Small intestine (tissue), 7 donors: ENCODE measurements around the gene CCL2. TPM values are rescaled to one million over a fixed set of nuclear protein-coding genes. Genes with fewer than 3 reads are reported as not detected.

Source experiments
- DNase-seq, 2 donors: peaks; one replicate each; pipeline versions ENCODE4 v3.0.0 to v3.0.0-alpha.2; 2013
- FAIRE-seq: peaks from 2 replicates; lab custom pipeline; 2012; peaks lifted over from hg19 to GRCh38; lab: Jason Lieb, UNC
- H3K27ac ChIP-seq, 3 donors: one replicate each; pipeline ENCODE4 v1.5.1; 2013; ENCODE audit warnings: low read length in 2 of 3, mild to moderate bottlenecking in 2 of 3, control low read depth in 1 of 3, inconsistent platforms in 1 of 3, low read depth in 1 of 3, moderate library complexity in 1 of 3
- H3K27me3 ChIP-seq, 3 donors: one replicate each; pipeline ENCODE4 v1.6.1; 2013; ENCODE audit warnings: low read length in 3 of 3, inconsistent platforms in 1 of 3; ENCODE audit not compliant: control insufficient read depth in 3 of 3, insufficient read depth in 3 of 3
- H3K36me3 ChIP-seq, 3 donors: one replicate each; pipeline ENCODE4 v1.6.1; 2013; ENCODE audit warnings: low read length in 3 of 3, inconsistent platforms in 1 of 3, low read depth in 1 of 3, mild to moderate bottlenecking in 1 of 3, moderate library complexity in 1 of 3; ENCODE audit not compliant: control insufficient read depth in 3 of 3, insufficient read depth in 2 of 3
- H3K4me1 ChIP-seq, 3 donors: one replicate each; pipeline ENCODE4 v1.6.1; 2013; ENCODE audit warnings: low read length in 2 of 3, inconsistent platforms in 1 of 3, low read depth in 1 of 3, mild to moderate bottlenecking in 1 of 3, moderate library complexity in 1 of 3; ENCODE audit not compliant: control insufficient read depth in 3 of 3, insufficient read depth in 2 of 3
- H3K4me3 ChIP-seq, 3 donors: one replicate each; pipeline ENCODE4 v1.5.1; 2013; ENCODE audit warnings: low read length in 3 of 3, control low read depth in 1 of 3, inconsistent platforms in 1 of 3, low read depth in 1 of 3, mild to moderate bottlenecking in 1 of 3, moderate library complexity in 1 of 3
- H3K9me3 ChIP-seq, 2 donors: one replicate each; pipeline ENCODE4 v1.6.1; 2013; ENCODE audit warnings: low read depth in 1 of 2, low read length in 1 of 2; ENCODE audit not compliant: control insufficient read depth in 2 of 2, insufficient read depth in 1 of 2
- WGBS, 3 donors: extraction: QIAGEN DNeasy Blood & Tissue Kit; methylation state at CpG; one replicate each; pipeline ENCODE4 v1.1.7; 2013; 5-methylcytosine and 5-hydroxymethylcytosine counted together
- polyA plus RNA-seq, 4 donors: library from polyadenylated mRNA; stranded (reverse) in 3 of 4; unstranded in 1 of 4; fragments of 200-250 nt in 3 of 4; fragments of 120-200 nt in 1 of 4; gene quantifications; one replicate each; pipeline versions ENCODE4 v1.2.1 to v1.2.3, GENCODE V29; 2013
- donor health status: healthy with polysubstance abuse.
- donor health status: control.
- donor health status: control.
- donor health status: Bipolar disorder and iron deficiency.
- donor health status: healthy.

CCL2 gene
- polyA plus RNA-seq, 4 donors = 6.0 to 29.2 (median 21.4) TPM

DNA sequence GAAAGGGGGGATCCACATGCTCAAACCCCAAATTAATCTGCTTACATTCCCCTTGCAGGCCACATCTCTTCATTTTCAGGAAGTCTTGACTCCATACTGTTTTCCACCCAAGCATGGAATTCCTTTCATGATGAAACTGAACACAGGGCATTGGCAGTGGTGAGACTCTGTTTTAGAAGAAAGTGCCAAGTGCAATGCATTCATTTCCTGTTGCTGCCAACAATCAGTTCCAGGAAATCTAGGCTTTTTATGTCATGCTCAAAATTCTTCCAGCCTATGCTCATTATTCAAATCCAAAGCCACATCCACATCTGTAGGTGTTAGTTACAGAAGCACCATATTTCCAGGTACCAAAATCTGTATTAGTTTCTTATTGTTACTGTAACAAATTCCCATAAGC lies 4.1 kb downstream of the CCL2 start:
- no peak overlapping the region for H3K27ac ChIP-seq
- no peak overlapping the region for H3K4me3 ChIP-seq
- no peaks in the 10 kb centered on the region for H3K36me3 ChIP-seq
- peaks cover 0 to 2% (median 0%) of the 10 kb centered on the region in 3 donors for H3K27me3 ChIP-seq
- DNase-seq (no peak), FAIRE-seq (no peak)
- no peaks in the 10 kb centered on the region for H3K9me3 ChIP-seq
- peaks cover 0 to 10% (median 0%) of the 10 kb centered on the region in 3 donors for H3K4me1 ChIP-seq

DNA sequence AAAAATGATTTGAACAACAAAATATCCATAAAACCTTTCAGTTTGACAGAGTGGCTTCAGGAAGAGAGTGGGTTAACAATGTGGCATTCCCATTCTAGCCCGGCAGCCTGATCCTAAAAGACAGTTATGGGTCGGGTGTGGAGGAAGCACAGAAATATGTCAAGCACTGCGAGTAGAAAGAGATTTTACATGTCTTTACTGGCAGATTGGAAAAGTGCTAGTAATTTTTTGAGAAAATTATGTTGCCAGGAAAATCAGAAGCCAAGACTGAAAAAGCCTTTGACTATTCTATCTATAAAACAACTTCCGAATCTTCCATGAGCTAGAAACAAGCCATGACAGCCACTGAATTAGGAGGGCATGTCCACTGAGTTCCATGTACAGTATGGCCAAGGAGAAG lies 5.8 kb downstream of the CCL2 start:
- FAIRE-seq = no peak
- Histone ChIP-seq H3K36me3 (no peaks in the 10 kb centered on the region), H3K4me3 (no peak overlapping the region), H3K27me3 (no peaks in the 10 kb centered on the region), H3K27ac (no peak overlapping the region), H3K4me1 (no peaks in the 10 kb centered on the region), H3K9me3 (no peaks in the 10 kb centered on the region)
- DNase-seq = no peak
- 65 to 83% (median 75%) methylated on average over 4 of the region's 4 CpGs for WGBS, 3 donors

DNA sequence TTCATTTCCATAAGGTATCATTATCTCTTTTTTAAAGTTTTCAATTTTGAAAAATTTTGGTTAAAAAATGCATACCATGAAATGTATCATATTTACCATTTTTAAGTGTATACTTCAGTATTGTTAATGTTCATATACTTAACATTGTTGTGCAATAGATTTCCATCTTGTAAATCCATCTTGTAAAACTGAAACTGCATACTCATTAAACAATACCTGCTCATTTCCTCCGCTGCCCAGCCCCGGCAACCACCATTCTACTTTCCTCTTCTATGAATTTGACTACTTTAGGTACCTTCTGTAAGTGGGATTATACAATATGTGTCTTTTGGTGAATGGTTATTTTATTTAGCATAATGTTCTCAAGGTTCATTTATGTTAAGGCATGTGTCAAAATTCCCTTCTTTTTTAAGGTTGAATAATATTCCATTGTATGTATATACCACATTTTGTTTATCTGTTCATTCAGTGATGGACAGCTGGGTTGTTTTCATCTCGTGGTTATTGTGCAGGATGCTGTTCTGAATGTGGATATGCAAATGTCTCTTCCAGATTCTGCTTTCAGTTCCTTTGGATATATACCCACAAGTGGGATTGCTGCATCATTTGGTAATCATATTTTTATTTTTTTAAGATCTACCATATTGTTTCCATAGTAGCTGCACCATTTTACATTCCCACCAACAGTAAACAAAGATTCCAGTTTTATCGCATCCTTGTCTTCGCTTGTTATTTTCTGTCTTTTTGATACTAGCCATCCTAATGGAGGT lies 6.7 kb downstream of the CCL2 start:
- Histone ChIP-seq H3K4me1 (no peaks in the 10 kb centered on the region), H3K36me3 (no peaks in the 10 kb centered on the region), H3K27me3 (peaks cover 0 to 4% (median 0%) of the 10 kb centered on the region in 3 donors), H3K9me3 (no peaks in the 10 kb centered on the region), H3K4me3 (no peak overlapping the region), H3K27ac (no peak overlapping the region)
- FAIRE-seq (no peak), DNase-seq (no peak)
- WGBS, 3 donors = 79 to 83% (median 82%) methylated on average over 5 of the region's 5 CpGs

DNA sequence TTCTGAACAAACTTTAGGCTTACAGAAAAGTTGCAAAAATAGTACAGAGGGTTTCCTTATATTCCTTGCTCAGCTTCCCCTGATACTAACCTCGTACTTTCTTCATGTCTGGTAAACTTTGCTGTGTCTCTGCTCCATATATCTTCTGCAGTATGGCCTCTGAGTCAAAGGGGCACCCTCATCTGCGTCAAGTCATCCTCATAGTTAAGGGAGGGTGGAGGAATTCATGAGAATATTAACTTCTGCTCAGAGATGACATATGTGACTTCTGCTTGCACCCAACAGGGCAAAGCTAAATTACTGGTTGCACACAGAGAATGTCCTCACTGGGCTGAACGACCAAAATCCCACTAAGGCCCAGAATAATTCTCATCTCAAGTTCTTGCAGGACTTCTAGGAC lies 10.6 kb downstream of the CCL2 start:
- no peaks in the 10 kb centered on the region for H3K4me1 ChIP-seq
- no peaks in the 10 kb centered on the region for H3K9me3 ChIP-seq
- H3K27ac ChIP-seq = no peak overlapping the region
- WGBS, 3 donors = 25 to 57% (median 35%) methylated on average over 3 of the region's 3 CpGs
- DNase-seq (no peak), FAIRE-seq (no peak)
- no peaks in the 10 kb centered on the region for H3K36me3 ChIP-seq
- H3K4me3 ChIP-seq = no peak overlapping the region
- peaks cover 0 to 4% (median 0%) of the 10 kb centered on the region in 3 donors for H3K27me3 ChIP-seq

DNA sequence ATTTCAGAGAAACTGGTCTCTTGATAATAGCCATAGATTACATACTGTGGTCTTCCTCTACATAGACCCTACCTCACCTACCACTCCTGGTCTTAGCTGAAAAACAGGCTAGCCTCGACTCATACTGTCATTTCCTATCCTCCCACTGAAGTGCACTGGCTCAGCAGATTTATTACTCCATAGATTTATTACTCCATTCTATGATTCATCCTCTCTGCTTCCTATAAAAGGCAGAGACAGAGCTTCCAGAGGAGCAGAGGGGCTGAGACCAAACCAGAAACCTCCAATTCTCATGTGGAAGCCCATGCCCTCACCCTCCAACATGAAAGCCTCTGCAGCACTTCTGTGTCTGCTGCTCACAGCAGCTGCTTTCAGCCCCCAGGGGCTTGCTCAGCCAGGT lies 14.9 kb downstream of the CCL2 start, which contains the start of gene CCL7:
TSS of gene CCL7 (plus strand) at position 253 of the 400 bp plus-strand sequence. CDS start at position 323, 70 bp downstream.
- DNase-seq = no peak
- Histone ChIP-seq H3K4me3 (no peak within 1 kb of the TSS), H3K36me3 (no peaks in the 10 kb centered on the region), H3K9me3 (no peaks in the 10 kb centered on the region), H3K4me1 (no peaks in the 10 kb centered on the region), H3K27me3 (peaks cover 0 to 4% (median 0%) of the 10 kb centered on the region in 3 donors), H3K27ac (no peak within 1 kb of the TSS)
- WGBS, 3 donors = 0 to 13% (median 4%) methylated on average over 1 of the region's 1 CpG
- FAIRE-seq = no peak

DNA sequence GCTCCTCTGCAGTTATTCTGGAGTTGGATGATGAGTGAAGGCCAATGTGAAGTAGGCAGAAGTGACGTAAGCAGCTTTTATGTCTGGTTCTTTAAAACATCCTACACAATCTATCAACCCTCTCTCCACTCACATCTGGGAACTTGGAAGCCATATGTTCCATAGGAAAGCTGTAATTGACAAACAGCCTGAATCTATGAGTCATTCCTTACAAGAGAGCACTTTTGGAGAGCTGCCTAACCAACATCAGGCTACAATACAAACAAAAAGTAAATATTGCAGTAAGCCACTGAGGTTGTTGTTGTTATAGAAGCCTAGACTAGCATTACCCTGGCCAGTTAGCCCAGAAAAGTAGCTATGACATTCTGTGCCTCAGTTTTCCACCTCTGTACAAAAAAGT lies 20.8 kb downstream of the CCL2 start:
- H3K9me3 ChIP-seq = no peaks in the 10 kb centered on the region
- no peaks in the 10 kb centered on the region for H3K27me3 ChIP-seq
- H3K36me3 ChIP-seq = no peaks in the 10 kb centered on the region
- DNase-seq (peak in 1 of 2 donors; percentile 35), FAIRE-seq (no peak)
- 0 to 24% (median 14%) methylated on average over 1 of the region's 1 CpG for WGBS, 3 donors
- H3K4me1 ChIP-seq = peaks cover 0 to 5% (median 0%) of the 10 kb centered on the region in 3 donors
- H3K27ac ChIP-seq = no peak overlapping the region
- H3K4me3 ChIP-seq = no peak overlapping the region

DNA sequence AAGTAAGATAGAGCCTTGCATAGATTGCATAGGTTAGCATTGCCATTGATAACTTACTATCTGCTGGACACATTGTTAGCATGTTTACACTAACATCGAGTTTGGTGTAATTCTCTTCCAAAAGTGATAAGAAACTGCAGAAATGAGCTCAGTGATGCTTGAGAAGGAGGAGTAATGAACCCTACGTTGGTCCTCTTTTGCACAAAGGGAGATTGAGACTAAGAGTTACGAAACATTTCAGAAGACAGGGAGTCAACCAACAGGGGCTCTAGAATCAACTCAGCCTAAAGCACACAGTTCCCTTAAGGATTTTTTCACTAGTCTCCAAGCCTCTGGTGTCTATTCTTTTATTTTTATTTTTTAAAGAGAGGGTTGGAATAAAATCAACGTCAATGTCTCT lies 21.7 kb downstream of the CCL2 start:
- Histone ChIP-seq H3K4me1 (peaks cover 0 to 5% (median 0%) of the 10 kb centered on the region in 3 donors), H3K27ac (no peak overlapping the region), H3K9me3 (no peaks in the 10 kb centered on the region), H3K36me3 (no peaks in the 10 kb centered on the region), H3K27me3 (no peaks in the 10 kb centered on the region), H3K4me3 (no peak overlapping the region)
- DNase-seq (no peak), FAIRE-seq (no peak)
- WGBS, 3 donors = 47 to 57% (median 49%) methylated on average over 4 of the region's 4 CpGs

DNA sequence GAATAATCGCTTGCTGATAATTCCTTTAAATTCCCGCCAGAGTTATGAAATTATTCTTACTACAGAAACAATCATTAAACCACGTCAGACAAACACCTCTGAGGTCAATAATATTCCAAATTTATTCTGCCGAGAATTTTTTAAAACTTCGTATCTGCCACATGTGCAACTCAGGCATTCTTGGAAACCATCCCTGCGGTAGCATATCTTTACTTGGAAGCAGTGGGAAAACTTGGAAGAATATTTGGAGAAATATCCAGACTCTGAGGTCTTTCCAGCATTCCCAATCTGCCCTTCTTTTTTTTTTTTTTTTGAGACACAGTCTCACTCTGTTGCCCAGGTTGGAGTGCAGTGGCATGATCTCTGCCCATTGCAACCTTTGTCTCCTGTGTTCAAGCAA lies 28.5 kb downstream of the CCL2 start:
- Histone ChIP-seq H3K9me3 (no peaks in the 10 kb centered on the region), H3K27ac (no peak overlapping the region), H3K4me1 (no peaks in the 10 kb centered on the region), H3K4me3 (no peak overlapping the region), H3K27me3 (peaks cover 0 to 2% (median 0%) of the 10 kb centered on the region in 3 donors), H3K36me3 (no peaks in the 10 kb centered on the region)
- 70 to 85% (median 81%) methylated on average over 6 of the region's 6 CpGs for WGBS, 3 donors
- no peak for DNase-seq
- no peak for FAIRE-seq
